ENCODE measurements around the gene SERPINA5. TPM values are rescaled to one million over a fixed set of nuclear protein-coding genes. Genes with fewer than 3 reads are reported as not detected.

The SERPINA5 gene
- polyA plus RNA-seq, 1 donor: 5.3 TPM

DNA sequence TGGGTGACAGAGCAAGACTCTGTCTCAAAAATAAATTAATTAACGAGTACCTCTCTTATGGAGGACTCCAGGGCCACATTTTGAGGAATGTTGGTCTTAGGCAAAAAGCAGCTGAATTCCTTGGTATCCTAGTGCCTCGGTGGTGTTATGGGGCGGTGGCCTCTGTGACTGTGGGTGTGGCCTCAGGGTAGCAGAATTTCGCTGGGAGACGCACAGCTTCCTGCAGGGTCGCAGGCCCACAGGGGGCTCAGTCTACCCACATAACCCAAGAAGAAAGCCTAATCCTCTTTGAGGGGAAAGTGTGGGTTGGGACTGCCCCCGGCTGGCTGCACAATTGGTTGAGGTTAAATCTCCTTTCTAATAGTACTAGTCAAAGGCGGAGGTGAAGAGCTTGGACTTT, 31.2 kb upstream of the SERPINA5 start:
- WGBS (ENCODE audit: insufficient coverage, low lambda C conversion rate): no CpG with 5 or more reads among the region's 8 CpGs
- no peak overlapping the region for H3K4me3 ChIP-seq (ENCODE audit: low read length)
- H3K9me3 ChIP-seq (ENCODE audit: control insufficient read depth, low read depth, low read length): no peaks in the 10 kb centered on the region
- H3K4me1 ChIP-seq (ENCODE audit: control insufficient read depth, insufficient read depth, low read length): no peaks in the 10 kb centered on the region
- no peaks in the 10 kb centered on the region for H3K36me3 ChIP-seq (ENCODE audit: control insufficient read depth, insufficient read depth, low read length)
- H3K27me3 ChIP-seq (ENCODE audit: control insufficient read depth, insufficient read depth, low read length): no peaks in the 10 kb centered on the region
- no peak overlapping the region for H3K27ac ChIP-seq (ENCODE audit: low read length)
- DNase-seq: no peak

DNA sequence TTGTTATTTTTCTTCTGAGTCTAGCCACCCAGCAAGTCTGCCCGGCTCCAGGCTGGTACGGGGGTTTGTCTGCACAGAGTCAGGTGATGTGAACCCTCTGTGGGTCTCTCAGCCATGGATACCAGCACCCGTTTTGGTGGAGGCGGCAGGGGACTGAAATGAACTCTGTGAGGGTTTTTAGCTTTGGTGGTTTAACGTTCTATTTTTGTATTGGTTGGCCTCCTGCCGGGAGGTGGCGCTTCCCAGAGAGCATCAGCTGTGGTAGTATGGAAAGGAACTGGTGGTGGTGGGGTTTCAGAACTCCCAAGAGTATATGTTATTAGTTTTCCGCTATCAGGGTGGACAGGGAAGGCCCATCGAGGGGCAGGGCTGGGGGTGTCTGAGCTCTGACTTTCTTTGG, 25.2 kb upstream of the SERPINA5 start:
- no peak overlapping the region for H3K27ac ChIP-seq (ENCODE audit: low read length)
- H3K36me3 ChIP-seq (ENCODE audit: control insufficient read depth, insufficient read depth, low read length): no peaks in the 10 kb centered on the region
- H3K4me3 ChIP-seq (ENCODE audit: low read length): no peak overlapping the region
- 60% methylated on average over 1 of the region's 9 CpGs for WGBS (ENCODE audit: insufficient coverage, low lambda C conversion rate)
- peaks cover 9% of the 10 kb centered on the region for H3K4me1 ChIP-seq (ENCODE audit: control insufficient read depth, insufficient read depth, low read length)
- no peak for DNase-seq
- peaks cover 5% of the 10 kb centered on the region for H3K9me3 ChIP-seq (ENCODE audit: control insufficient read depth, low read depth, low read length)
- no peaks in the 10 kb centered on the region for H3K27me3 ChIP-seq (ENCODE audit: control insufficient read depth, insufficient read depth, low read length)

DNA sequence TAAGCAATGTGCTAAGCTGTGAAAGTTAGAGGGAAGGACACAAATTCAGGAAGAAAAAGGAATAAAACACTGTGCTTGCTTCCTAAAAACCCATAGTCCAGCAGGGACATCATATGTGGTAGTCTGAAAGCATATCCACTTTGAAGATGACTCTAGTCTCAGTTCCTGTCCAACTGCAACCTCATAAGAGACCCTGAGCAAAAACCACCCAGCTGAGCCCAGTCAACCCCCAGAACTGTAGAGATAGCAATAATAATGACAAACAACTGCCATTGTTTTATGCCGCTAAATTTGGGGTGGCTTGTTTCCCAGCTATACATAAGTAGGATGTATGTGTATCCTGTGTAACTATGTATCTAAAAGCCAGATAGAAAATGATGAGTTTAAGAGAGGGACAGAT, 23.9 kb upstream of the SERPINA5 start:
- Histone ChIP-seq H3K4me3 (ENCODE audit: low read length) (no peak overlapping the region), H3K9me3 (ENCODE audit: control insufficient read depth, low read depth, low read length) (peaks cover 5% of the 10 kb centered on the region), H3K4me1 (ENCODE audit: control insufficient read depth, insufficient read depth, low read length) (peaks cover 11% of the 10 kb centered on the region), H3K36me3 (ENCODE audit: control insufficient read depth, insufficient read depth, low read length) (no peaks in the 10 kb centered on the region), H3K27ac (ENCODE audit: low read length) (no peak overlapping the region), H3K27me3 (ENCODE audit: control insufficient read depth, insufficient read depth, low read length) (no peaks in the 10 kb centered on the region)
- no peak for DNase-seq
- no CpG with 5 or more reads among the region's 1 CpG for WGBS (ENCODE audit: insufficient coverage, low lambda C conversion rate)

DNA sequence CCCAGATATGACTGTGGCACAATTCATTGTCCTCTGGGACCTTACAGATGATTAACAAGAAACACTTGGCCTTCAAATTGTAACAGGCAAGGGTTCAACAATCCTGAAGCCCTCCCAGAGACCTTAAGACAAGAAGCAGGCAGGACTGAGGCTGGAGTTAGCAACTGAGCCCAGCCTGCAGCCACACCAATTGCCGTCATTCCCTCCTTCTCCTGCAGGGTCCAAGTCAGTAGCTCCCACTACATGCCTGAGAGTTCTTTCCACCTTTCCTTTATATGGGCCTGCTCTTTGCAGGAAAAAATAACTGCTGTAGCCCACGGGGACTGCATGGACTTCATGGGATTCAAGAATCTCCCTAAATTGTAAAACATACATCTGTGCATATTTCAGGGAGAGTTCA, 22.4 kb upstream of the SERPINA5 start:
- DNase-seq: no peak
- Histone ChIP-seq H3K9me3 (ENCODE audit: control insufficient read depth, low read depth, low read length) (peaks cover 5% of the 10 kb centered on the region), H3K4me1 (ENCODE audit: control insufficient read depth, insufficient read depth, low read length) (peaks cover 11% of the 10 kb centered on the region), H3K4me3 (ENCODE audit: low read length) (no peak overlapping the region), H3K36me3 (ENCODE audit: control insufficient read depth, insufficient read depth, low read length) (peaks cover 4% of the 10 kb centered on the region), H3K27ac (ENCODE audit: low read length) (no peak overlapping the region), H3K27me3 (ENCODE audit: control insufficient read depth, insufficient read depth, low read length) (no peaks in the 10 kb centered on the region)
- WGBS (ENCODE audit: insufficient coverage, low lambda C conversion rate): no CpG with 5 or more reads among the region's 2 CpGs

DNA sequence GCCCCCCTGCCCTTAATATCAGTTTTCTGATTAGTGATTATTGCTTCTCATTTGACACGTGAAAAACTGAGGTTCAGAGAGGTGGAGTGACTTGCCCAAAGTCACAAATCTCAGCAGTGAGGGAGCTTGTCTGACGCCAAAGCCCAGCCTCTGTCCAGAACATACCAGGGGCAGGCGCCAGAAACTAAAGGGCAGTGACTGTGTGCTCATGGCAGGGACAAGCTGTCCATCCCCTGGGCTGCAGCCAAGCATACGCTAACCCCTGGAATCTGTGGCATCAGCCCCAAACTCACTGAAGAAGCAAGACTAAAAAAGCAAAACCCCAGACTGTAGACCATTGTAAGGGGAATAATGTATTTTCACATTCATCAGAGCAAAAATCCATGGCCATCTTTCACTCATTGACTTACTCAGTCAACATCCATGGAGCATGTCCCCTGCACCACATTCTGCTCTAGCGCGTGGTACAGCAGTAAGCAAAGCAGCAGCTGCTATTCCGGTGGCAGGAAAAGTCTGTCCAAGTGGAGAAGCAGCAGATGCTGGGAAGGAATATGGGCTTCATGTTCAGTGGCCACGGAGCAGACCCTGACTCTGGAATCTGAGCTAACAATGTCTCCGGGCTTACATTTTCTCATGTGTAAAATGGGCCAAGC, 21.5 kb upstream of the SERPINA5 start:
- Histone ChIP-seq H3K36me3 (ENCODE audit: control insufficient read depth, insufficient read depth, low read length) (peaks cover 4% of the 10 kb centered on the region), H3K27me3 (ENCODE audit: control insufficient read depth, insufficient read depth, low read length) (no peaks in the 10 kb centered on the region), H3K9me3 (ENCODE audit: control insufficient read depth, low read depth, low read length) (peaks cover 5% of the 10 kb centered on the region), H3K27ac (ENCODE audit: low read length) (no peak overlapping the region), H3K4me1 (ENCODE audit: control insufficient read depth, insufficient read depth, low read length) (peaks cover 11% of the 10 kb centered on the region), H3K4me3 (ENCODE audit: low read length) (no peak overlapping the region)
- WGBS (ENCODE audit: insufficient coverage, low lambda C conversion rate): no CpG with 5 or more reads among the region's 9 CpGs
- DNase-seq: no peak

DNA sequence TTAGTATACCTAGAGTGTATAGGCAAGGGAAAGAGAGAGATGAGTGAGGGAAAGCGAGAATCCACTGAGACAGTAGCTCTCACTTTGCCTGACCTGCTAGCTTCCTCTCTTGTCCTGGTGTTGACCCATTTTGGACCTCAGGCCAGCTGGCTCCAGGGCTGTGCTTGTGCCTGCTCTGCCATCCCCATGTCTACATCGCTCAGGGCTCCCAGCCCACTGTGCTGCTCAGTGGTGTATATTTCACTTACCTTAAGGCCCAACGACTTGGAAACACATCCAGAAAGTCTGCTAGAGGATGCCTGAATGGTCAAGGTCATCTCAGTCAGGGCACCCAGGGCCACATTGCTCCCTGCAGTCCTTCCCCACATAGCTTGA, 20.9 kb upstream of the SERPINA5 start:
- DNase-seq: no peak
- peaks cover 5% of the 10 kb centered on the region for H3K9me3 ChIP-seq (ENCODE audit: control insufficient read depth, low read depth, low read length)
- H3K4me3 ChIP-seq (ENCODE audit: low read length): no peak overlapping the region
- peaks cover 4% of the 10 kb centered on the region for H3K36me3 ChIP-seq (ENCODE audit: control insufficient read depth, insufficient read depth, low read length)
- no peaks in the 10 kb centered on the region for H3K27me3 ChIP-seq (ENCODE audit: control insufficient read depth, insufficient read depth, low read length)
- peak overlapping the region; percentile 41 for H3K27ac ChIP-seq (ENCODE audit: low read length)
- no CpG with 5 or more reads among the region's 3 CpGs for WGBS (ENCODE audit: insufficient coverage, low lambda C conversion rate)
- H3K4me1 ChIP-seq (ENCODE audit: control insufficient read depth, insufficient read depth, low read length): peaks cover 11% of the 10 kb centered on the region

DNA sequence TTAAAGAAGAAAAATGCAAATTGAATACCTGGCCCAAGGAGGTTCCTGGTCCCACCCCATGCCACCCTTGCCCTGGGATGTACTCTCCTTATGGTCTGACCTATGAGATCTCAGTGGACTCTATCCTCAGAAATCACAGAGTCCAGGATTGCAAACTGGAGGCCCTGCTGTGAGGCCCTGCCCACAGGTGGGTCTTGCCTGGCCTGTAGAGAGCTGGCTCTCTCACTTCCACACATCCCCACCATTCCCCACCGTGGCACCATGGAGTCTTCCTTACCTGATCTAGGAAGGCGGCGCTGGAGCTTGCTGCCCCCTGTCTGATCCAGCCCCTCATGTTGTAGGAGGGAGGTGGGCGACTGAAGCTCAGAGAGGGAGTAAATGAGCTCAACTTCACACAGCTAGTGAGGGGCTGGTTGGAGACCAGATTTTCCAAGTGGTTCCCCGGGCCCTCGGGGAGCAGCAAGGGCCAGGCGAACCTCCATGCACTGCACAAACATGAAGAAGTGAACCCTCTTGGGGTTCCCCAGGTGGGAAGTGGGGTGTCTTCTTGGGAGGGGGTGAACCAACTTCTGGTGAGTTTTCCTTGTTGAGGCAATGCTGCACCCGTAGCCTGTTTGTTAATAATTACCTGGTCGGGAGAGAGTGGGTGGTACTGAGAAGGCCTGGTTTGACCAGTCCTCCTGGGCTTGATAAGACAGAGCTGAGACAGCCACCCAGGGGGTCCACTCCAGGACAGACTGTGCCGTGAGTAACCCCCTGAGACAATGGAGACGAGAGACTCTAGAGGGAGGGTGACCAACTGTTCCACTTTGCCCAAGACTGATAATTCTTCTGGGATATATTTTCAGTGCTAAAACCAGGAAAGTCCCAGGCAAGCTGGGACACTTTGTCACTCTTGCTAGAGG, 20.2 kb upstream of the SERPINA5 start, which contains the start of gene SERPINA4:
SERPINA4 (plus strand) TSS at position 692 of the 905 bp plus-strand sequence. CDS start 2,041 bp downstream, outside the sequence.
- H3K4me3 ChIP-seq (ENCODE audit: low read length): peak within 1 kb of the TSS; percentile 31
- peaks cover 11% of the 10 kb centered on the region for H3K4me1 ChIP-seq (ENCODE audit: control insufficient read depth, insufficient read depth, low read length)
- peaks cover 4% of the 10 kb centered on the region for H3K36me3 ChIP-seq (ENCODE audit: control insufficient read depth, insufficient read depth, low read length)
- H3K27ac ChIP-seq (ENCODE audit: low read length): peak within 1 kb of the TSS; percentile 77
- peak; percentile 74 to 83 for DNase-seq
- H3K9me3 ChIP-seq (ENCODE audit: control insufficient read depth, low read depth, low read length): peaks cover 1% of the 10 kb centered on the region
- H3K27me3 ChIP-seq (ENCODE audit: control insufficient read depth, insufficient read depth, low read length): no peaks in the 10 kb centered on the region
- WGBS (ENCODE audit: insufficient coverage, low lambda C conversion rate): no CpG with 5 or more reads among the region's 11 CpGs

DNA sequence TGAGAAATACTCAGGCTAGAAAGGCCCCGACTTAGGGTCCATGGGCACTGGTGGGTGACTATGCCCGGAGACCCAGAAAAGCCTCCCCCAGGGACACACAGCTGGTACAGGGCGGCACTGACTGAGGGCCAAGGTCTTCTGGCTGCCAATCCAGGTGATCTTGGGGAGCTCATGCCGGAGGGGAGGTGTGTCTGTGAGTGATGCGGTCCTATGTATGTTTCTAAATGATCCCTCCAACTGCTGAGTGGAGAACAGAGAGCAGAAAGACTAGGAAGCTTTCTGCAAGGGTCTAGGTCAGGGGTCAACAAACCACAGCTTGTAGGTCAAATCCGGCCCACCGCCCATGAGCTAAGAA, 19.6 kb upstream of the SERPINA5 start:
- peak overlapping the region; percentile 31 for H3K4me3 ChIP-seq (ENCODE audit: low read length)
- whole genome bisulfite sequencing (ENCODE audit: insufficient coverage, low lambda C conversion rate): no CpG with 5 or more reads among the region's 7 CpGs
- H3K27ac ChIP-seq (ENCODE audit: low read length): peak overlapping the region; percentile 77

DNA sequence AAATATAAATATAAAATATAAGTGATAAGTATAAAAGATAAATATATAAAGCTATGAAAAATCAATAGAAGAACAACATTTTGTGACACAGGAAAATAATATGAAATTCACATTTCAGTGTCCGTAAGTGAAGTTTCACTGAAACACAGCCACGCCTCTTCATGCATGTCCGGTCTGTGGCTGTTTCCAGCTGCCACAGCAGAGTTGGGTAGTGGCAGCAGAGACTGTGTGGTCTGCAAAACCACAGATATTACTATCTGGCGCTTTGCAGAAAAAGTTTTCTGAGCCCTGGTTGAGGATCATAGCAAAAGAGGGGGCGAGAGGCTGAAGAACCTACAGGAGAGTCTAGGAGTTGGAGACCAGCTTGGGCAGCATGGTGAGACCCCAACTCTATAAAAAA, 19.2 kb upstream of the SERPINA5 start:
- Histone ChIP-seq H3K36me3 (ENCODE audit: control insufficient read depth, insufficient read depth, low read length) (peaks cover 5% of the 10 kb centered on the region), H3K27me3 (ENCODE audit: control insufficient read depth, insufficient read depth, low read length) (no peaks in the 10 kb centered on the region), H3K27ac (ENCODE audit: low read length) (no peak overlapping the region), H3K4me3 (ENCODE audit: low read length) (no peak overlapping the region), H3K9me3 (ENCODE audit: control insufficient read depth, low read depth, low read length) (no peaks in the 10 kb centered on the region), H3K4me1 (ENCODE audit: control insufficient read depth, insufficient read depth, low read length) (peaks cover 11% of the 10 kb centered on the region)
- WGBS (ENCODE audit: insufficient coverage, low lambda C conversion rate): no CpG with 5 or more reads among the region's 5 CpGs
- DNase-seq: no peak

More for the DNA sequence above, 19.6 kb upstream of the SERPINA5 start:
- Histone ChIP-seq H3K27me3 (ENCODE audit: control insufficient read depth, insufficient read depth, low read length) (no peaks in the 10 kb centered on the region), H3K4me1 (ENCODE audit: control insufficient read depth, insufficient read depth, low read length) (peaks cover 11% of the 10 kb centered on the region), H3K9me3 (ENCODE audit: control insufficient read depth, low read depth, low read length) (no peaks in the 10 kb centered on the region), H3K36me3 (ENCODE audit: control insufficient read depth, insufficient read depth, low read length) (peaks cover 4% of the 10 kb centered on the region)
- no peak for DNase-seq

DNA sequence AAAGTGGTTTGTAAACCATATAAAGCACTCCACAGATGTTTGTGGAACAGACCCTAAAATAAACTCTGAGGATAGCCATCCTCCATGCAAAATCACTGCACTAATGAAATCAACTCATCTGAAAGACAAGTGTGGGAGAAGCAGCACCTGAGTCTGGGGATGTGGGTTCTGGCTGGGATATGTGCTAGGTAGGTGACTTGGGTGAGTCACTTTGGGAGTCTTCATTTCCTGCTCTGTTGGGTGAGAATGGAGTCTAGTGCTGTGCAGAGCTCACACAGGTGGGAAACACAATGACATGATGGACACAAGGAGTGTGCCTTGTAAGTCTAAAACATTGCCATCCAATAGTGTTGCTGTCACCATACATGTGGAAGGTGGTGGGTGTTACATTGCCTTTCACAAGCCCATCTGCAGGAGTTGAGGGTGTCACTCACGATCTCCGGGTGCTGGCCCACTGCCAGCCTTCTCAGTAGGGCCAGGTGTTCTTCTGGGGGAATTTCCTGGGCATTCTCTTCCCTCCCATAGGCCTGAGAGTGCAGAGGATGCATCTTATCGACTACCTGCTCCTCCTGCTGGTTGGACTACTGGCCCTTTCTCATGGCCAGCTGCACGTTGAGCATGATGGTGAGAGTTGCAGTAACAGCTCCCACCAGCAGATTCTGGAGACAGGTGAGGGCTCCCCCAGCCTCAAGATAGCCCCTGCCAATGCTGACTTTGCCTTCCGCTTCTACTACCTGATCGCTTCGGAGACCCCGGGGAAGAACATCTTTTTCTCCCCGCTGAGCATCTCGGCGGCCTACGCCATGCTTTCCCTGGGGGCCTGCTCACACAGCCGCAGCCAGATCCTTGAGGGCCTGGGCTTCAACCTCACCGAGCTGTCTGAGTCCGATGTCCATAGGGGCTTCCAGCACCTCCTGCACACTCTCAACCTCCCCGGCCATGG, 18.0 kb upstream of the SERPINA5 start:
- Histone ChIP-seq H3K4me1 (ENCODE audit: control insufficient read depth, insufficient read depth, low read length) (peaks cover 11% of the 10 kb centered on the region), H3K36me3 (ENCODE audit: control insufficient read depth, insufficient read depth, low read length) (peaks cover 6% of the 10 kb centered on the region), H3K9me3 (ENCODE audit: control insufficient read depth, low read depth, low read length) (no peaks in the 10 kb centered on the region), H3K27me3 (ENCODE audit: control insufficient read depth, insufficient read depth, low read length) (no peaks in the 10 kb centered on the region), H3K4me3 (ENCODE audit: low read length) (no peak overlapping the region), H3K27ac (ENCODE audit: low read length) (no peak overlapping the region)
- no peak for DNase-seq
- WGBS (ENCODE audit: insufficient coverage, low lambda C conversion rate): no CpG with 5 or more reads among the region's 16 CpGs
